Measurements from ENCODE around the gene RPL32. TPM values are rescaled to one million over a fixed set of nuclear protein-coding genes. Genes with fewer than 3 reads are reported as not detected.

RPL32 gene
- total RNA-seq, 4 donors from 2014 or later, result 373 to 937 (median 550) TPM

DNA sequence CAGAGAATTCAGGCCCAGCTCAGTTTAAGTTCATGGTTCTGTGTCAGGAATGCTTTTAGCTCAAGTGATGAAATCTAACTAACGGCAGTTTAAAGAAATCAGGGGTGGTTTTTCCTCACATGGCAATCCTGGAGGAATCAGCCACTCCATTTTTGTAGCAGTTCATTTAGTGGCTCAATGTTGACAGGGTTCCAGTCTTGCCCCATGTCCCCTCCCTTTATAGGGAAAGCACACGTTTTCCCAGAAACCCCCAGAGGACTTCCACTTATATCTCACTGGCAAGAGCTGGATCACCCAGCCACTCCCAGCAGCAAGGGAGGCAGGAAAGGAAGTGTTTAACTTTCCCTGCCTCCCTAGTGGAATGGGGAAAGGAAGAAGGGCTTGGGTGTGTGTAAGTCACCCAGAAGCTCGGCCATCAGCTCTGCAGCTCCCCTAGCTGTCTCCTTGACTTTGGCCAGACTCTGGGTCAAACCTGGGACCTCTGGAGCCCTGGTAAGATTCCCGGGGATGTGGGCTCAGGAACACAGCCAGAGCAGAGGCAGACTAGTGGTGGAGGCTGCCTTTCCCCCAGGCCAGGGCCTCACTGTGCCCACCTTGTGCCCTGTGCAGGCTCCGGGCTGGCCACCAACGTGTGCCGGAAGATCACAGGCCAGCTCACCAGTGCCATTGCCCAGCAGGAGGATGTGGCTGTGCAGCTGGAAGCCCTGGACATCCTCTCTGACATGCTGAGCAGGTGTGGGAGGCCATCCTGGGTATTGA, 33.6 kb downstream of the RPL32 start:
- 83 to 100% methylated on average over 1 to 7 of the region's 7 CpGs for WGBS, 2 donors (ENCODE audit: low coverage in 1 of 2)
- no peaks in the 10 kb centered on the region for H3K36me3 ChIP-seq
- intact Hi-C loops (cut with DNase I; ENCODE audit: low total_unique reads), result no loop called here

GRCh38 chr3:12807066-12807465, 34.3 kb downstream of the RPL32 start:
- Histone ChIP-seq H3K27ac (no peak overlapping the region), H3K4me1 (peaks cover 0 to 13% (median 5%) of the 10 kb centered on the region in 4 donors), H3K27me3 (no peaks in the 10 kb centered on the region), H3K4me3 (no peak overlapping the region), H3K36me3 (no peaks in the 10 kb centered on the region), H3K9me3 (no peaks in the 10 kb centered on the region)
- intact Hi-C loops (cut with DNase I; ENCODE audit: low total_unique reads) (no loop called here), in situ Hi-C loops (cut with MboI; ENCODE audit: low pct_ligation_motif_present in 1 of 4, low pct_unique_long_range_greater_than_20kb in 1 of 4, low sequenced_read_pairs in 3 of 4) (no loop called here)
- 87 to 93% methylated on average over 3 to 9 of the region's 9 CpGs for WGBS, 2 donors (ENCODE audit: low coverage in 1 of 2)
- TF ChIP-seq CTCF (IDR thresholded peaks at IDR 0.05), result no peak
- no peak for TF ChIP-seq POLR2A (IDR thresholded peaks at IDR 0.05)
- no peak for TF ChIP-seq EP300 (IDR thresholded peaks at IDR 0.05; ENCODE audit: low read depth)
- no peak for TF ChIP-seq POLR2AphosphoS5 (IDR thresholded peaks at IDR 0.05)
- no peak for DNase-seq

More for the DNA sequence above, 33.6 kb downstream of the RPL32 start:
- H3K27me3 ChIP-seq, result no peaks in the 10 kb centered on the region
- H3K9me3 ChIP-seq, result no peaks in the 10 kb centered on the region
- DNase-seq, result no peak
- TF ChIP-seq POLR2A (IDR thresholded peaks at IDR 0.05) (no peak), POLR2AphosphoS5 (IDR thresholded peaks at IDR 0.05) (no peak), CTCF (IDR thresholded peaks at IDR 0.05) (no peak), EP300 (IDR thresholded peaks at IDR 0.05; ENCODE audit: low read depth) (no peak)
- H3K4me1 ChIP-seq, result peaks cover 0 to 13% (median 5%) of the 10 kb centered on the region in 4 donors
- no peak overlapping the region for H3K4me3 ChIP-seq
- in situ Hi-C loops (cut with MboI; ENCODE audit: low pct_ligation_motif_present in 1 of 4, low pct_unique_long_range_greater_than_20kb in 1 of 4, low sequenced_read_pairs in 3 of 4), result no loop called here
- no peak overlapping the region for H3K27ac ChIP-seq

- Histone ChIP-seq H3K27ac (no peak overlapping the region), H3K9me3 (no peaks in the 10 kb centered on the region), H3K27me3 (no peaks in the 10 kb centered on the region), H3K4me1 (no peaks in the 10 kb centered on the region), H3K4me3 (no peak overlapping the region), H3K36me3 (no peaks in the 10 kb centered on the region)
- in situ Hi-C loops (cut with MboI; ENCODE audit: low pct_ligation_motif_present in 1 of 4, low pct_unique_long_range_greater_than_20kb in 1 of 4, low sequenced_read_pairs in 3 of 4) (no loop called here), intact Hi-C loops (cut with DNase I; ENCODE audit: low total_unique reads) (no loop called here)
- TF ChIP-seq EP300 (IDR thresholded peaks at IDR 0.05; ENCODE audit: low read depth) (no peak), POLR2A (IDR thresholded peaks at IDR 0.05) (no peak), POLR2AphosphoS5 (IDR thresholded peaks at IDR 0.05) (no peak), CTCF (IDR thresholded peaks at IDR 0.05) (no peak)
- DNase-seq, result no peak
- WGBS, 2 donors (ENCODE audit: low coverage in 1 of 2), result 95 to 100% methylated on average over 3 to 12 of the region's 12 CpGs
Observed at GRCh38 chr3:12803371-12803770, 38.0 kb downstream of the RPL32 start.

- Histone ChIP-seq H3K9me3 (no peaks in the 10 kb centered on the region), H3K27me3 (peaks cover 13% of the 10 kb centered on the region), H3K4me1 (peaks cover 0 to 12% (median 9%) of the 10 kb centered on the region in 4 donors), H3K4me3 (no peak overlapping the region), H3K36me3 (no peaks in the 10 kb centered on the region), H3K27ac (no peak overlapping the region)
- WGBS, 2 donors (ENCODE audit: low coverage in 1 of 2), result 67 to 88% methylated on average over 1 to 7 of the region's 7 CpGs
- DNase-seq, result no peak
- in situ Hi-C loops (cut with MboI; ENCODE audit: low pct_ligation_motif_present in 1 of 4, low pct_unique_long_range_greater_than_20kb in 1 of 4, low sequenced_read_pairs in 3 of 4), result no loop called here
- intact Hi-C loops (cut with DNase I; ENCODE audit: low total_unique reads), result no loop called here
- TF ChIP-seq POLR2AphosphoS5 (IDR thresholded peaks at IDR 0.05) (no peak), POLR2A (IDR thresholded peaks at IDR 0.05) (no peak), CTCF (IDR thresholded peaks at IDR 0.05) (no peak), EP300 (IDR thresholded peaks at IDR 0.05; ENCODE audit: low read depth) (no peak)
Observed at GRCh38 chr3:12799525-12800440, 41.6 kb downstream of the RPL32 start.
